ENCODE results near the gene NIPBL.

GRCh38 chr5:37044120-37044519 lies 167.6 kb downstream of the NIPBL start:
- TF ChIP-seq POLR2A (IDR thresholded peaks at IDR 0.05) (no peak), CTCF (IDR thresholded peaks at IDR 0.05) (no peak), POLR2AphosphoS5 (IDR thresholded peaks at IDR 0.05) (no peak)

Data from breast epithelium (tissue), 3 donors.